Trophoblast cell (in vitro differentiated cells and primary cell): ENCODE data around the gene PCIF1. TPM values are rescaled to one million over a fixed set of nuclear protein-coding genes. Genes with fewer than 3 reads are reported as not detected.

Source experiments
- DNase-seq, 2 donors: peaks; one replicate each; pipeline ENCODE4 v3.0.0-alpha.2; 2016
- H2AFZ ChIP-seq: 2 replicates; pipeline ENCODE4 v1.6.1; 2013; ENCODE audit warnings: low read length, moderate library complexity, mild to moderate bottlenecking; ENCODE audit not compliant: insufficient read depth, poor library complexity
- H2AK5ac ChIP-seq: 2 replicates; pipeline ENCODE4 v1.6.1; 2013; ENCODE audit warnings: mild to moderate bottlenecking, low read length
- H2BK120ac ChIP-seq: 2 replicates; pipeline ENCODE4 v1.6.1; 2013; ENCODE audit warnings: low read length, mild to moderate bottlenecking, moderate library complexity; ENCODE audit not compliant: insufficient read depth, poor library complexity
- H2BK12ac ChIP-seq: 2 replicates; pipeline ENCODE4 v1.6.1; 2013; ENCODE audit warnings: mild to moderate bottlenecking, low read length, moderate library complexity
- H2BK5ac ChIP-seq: 2 replicates; pipeline ENCODE4 v1.6.1; 2013; ENCODE audit warnings: low read length, low read depth, moderate library complexity, mild to moderate bottlenecking; ENCODE audit not compliant: poor library complexity
- H3K14ac ChIP-seq: 2 replicates; pipeline ENCODE4 v1.6.1; 2013; ENCODE audit warnings: mild to moderate bottlenecking, low read length
- H3K18ac ChIP-seq: 2 replicates; pipeline ENCODE4 v1.6.1; 2013; ENCODE audit warnings: mild to moderate bottlenecking, low read length
- H3K23ac ChIP-seq: 2 replicates; pipeline ENCODE4 v1.6.1; 2013; ENCODE audit warnings: low read length
- H3K27ac ChIP-seq: 2 replicates; pipeline ENCODE4 v1.5.1; 2013; ENCODE audit warnings: low read depth, mild to moderate bottlenecking, inconsistent platforms, low read length, moderate library complexity
- H3K27me3 ChIP-seq: 2 replicates; pipeline ENCODE4 v1.6.1; 2013; ENCODE audit warnings: inconsistent platforms, mild to moderate bottlenecking, low read length, moderate library complexity; ENCODE audit not compliant: insufficient read depth
- H3K36me3 ChIP-seq, 2 experiments: 1 replicate in 1 of 2; 2 replicates in 1 of 2; pipeline ENCODE4 v1.6.1; 2013; ENCODE audit warnings: low read length in 2 of 2, mild to moderate bottlenecking in 2 of 2, moderate library complexity in 1 of 2; ENCODE audit not compliant: insufficient read depth in 2 of 2, control insufficient read depth in 1 of 2
- H3K4ac ChIP-seq: 2 replicates; pipeline ENCODE4 v1.6.1; 2013; ENCODE audit warnings: low read depth, mild to moderate bottlenecking, low read length, moderate library complexity
- H3K4me1 ChIP-seq, 2 experiments: 1 replicate in 1 of 2; 2 replicates in 1 of 2; pipeline ENCODE4 v1.6.1; 2013; ENCODE audit warnings: low read length in 2 of 2, mild to moderate bottlenecking in 2 of 2, moderate library complexity in 1 of 2; ENCODE audit not compliant: insufficient read depth in 2 of 2, control insufficient read depth in 1 of 2
- H3K4me2 ChIP-seq: 2 replicates; pipeline ENCODE4 v1.6.1; 2013; ENCODE audit warnings: inconsistent platforms, mild to moderate bottlenecking, low read length, moderate library complexity
- H3K4me3 ChIP-seq: 2 replicates; pipeline ENCODE4 v1.5.1; 2013; ENCODE audit warnings: mild to moderate bottlenecking, low read depth, low read length, inconsistent platforms
- H3K79me1 ChIP-seq: one replicate; pipeline ENCODE4 v1.6.1; 2013; ENCODE audit warnings: low read length
- H3K79me2 ChIP-seq: 2 replicates; pipeline ENCODE4 v1.6.1; 2013; ENCODE audit warnings: low read length, mild to moderate bottlenecking; ENCODE audit not compliant: control insufficient read depth, insufficient read depth, poor library complexity
- H3K9ac ChIP-seq: 2 replicates; pipeline ENCODE4 v1.6.1; 2013; ENCODE audit warnings: mild to moderate bottlenecking, low read length
- H3K9me3 ChIP-seq: 2 replicates; pipeline ENCODE4 v1.6.1; 2013; ENCODE audit warnings: low read depth, mild to moderate bottlenecking, control low read depth, inconsistent platforms, low read length; ENCODE audit not compliant: insufficient read depth
- H4K12ac ChIP-seq: 2 replicates; pipeline ENCODE4 v1.6.1; 2013; ENCODE audit warnings: low read depth, mild to moderate bottlenecking, low read length, moderate library complexity
- H4K8ac ChIP-seq: 2 replicates; pipeline ENCODE4 v1.6.1; 2013; ENCODE audit warnings: low read depth, mild to moderate bottlenecking, low read length, moderate library complexity
- H4K91ac ChIP-seq: one replicate; pipeline ENCODE4 v1.6.1; 2013; ENCODE audit warnings: low read depth, mild to moderate bottlenecking, low read length, moderate library complexity
- WGBS: extraction: QIAGEN DNeasy Blood & Tissue Kit; methylation state at CpG from one replicate; pipeline ENCODE4 v1.1.7; 2013; ENCODE audit warnings: missing lambda C conversion rate; ENCODE audit not compliant: insufficient read length, insufficient coverage; ENCODE audit errors: extremely low coverage; 5-methylcytosine and 5-hydroxymethylcytosine counted together
- polyA plus RNA-seq: library from polyadenylated mRNA; stranded (reverse); fragments of 200-250 nt; gene quantifications from 2 replicates; pipeline ENCODE4 v1.2.3, GENCODE V29; 2013

Gene PCIF1
- polyA plus RNA-seq: 17.6 and 18.6 TPM in 2 replicates

GRCh38 chr20:45934586-45935415 lies at the start of gene PCIF1:
TSS of gene PCIF1 (plus strand) at chr20:45934683. CDS start at chr20:45939000, 4,317 bp downstream.
- DNase-seq: peak; percentile 96 to 99
- H3K23ac ChIP-seq: no peak within 1 kb of the TSS
- no peaks in the 10 kb centered on the region for H3K27me3 ChIP-seq
- H4K91ac ChIP-seq: peak within 1 kb of the TSS; percentile 97
- no peak within 1 kb of the TSS for H2BK12ac ChIP-seq
- peak within 1 kb of the TSS; percentile 100 for H3K9ac ChIP-seq
- peak within 1 kb of the TSS; percentile 99 for H3K14ac ChIP-seq
- peaks cover 2% of the 10 kb centered on the region for H3K9me3 ChIP-seq
- peaks cover 10% of the 10 kb centered on the region for H3K79me2 ChIP-seq
- peak within 1 kb of the TSS; percentile 74 for H2AFZ ChIP-seq
- H4K8ac ChIP-seq: peak within 1 kb of the TSS; percentile 93
- H4K12ac ChIP-seq: peak within 1 kb of the TSS; percentile 96
- peak within 1 kb of the TSS; percentile 91 for H2BK5ac ChIP-seq
- H3K4ac ChIP-seq: peak within 1 kb of the TSS; percentile 90
- peak within 1 kb of the TSS; percentile 100 for H3K27ac ChIP-seq
- H3K4me1 ChIP-seq: peaks cover 2 to 4% of the 10 kb centered on the region in 2 experiments
- peak within 1 kb of the TSS; percentile 90 for H2BK120ac ChIP-seq
- no CpG with 5 or more reads among the region's 102 CpGs for WGBS
- H3K79me1 ChIP-seq: peaks cover 12% of the 10 kb centered on the region
- H3K4me2 ChIP-seq: peak within 1 kb of the TSS; percentile 94
- H3K4me3 ChIP-seq: peak within 1 kb of the TSS; percentile 89
- H3K36me3 ChIP-seq: peaks cover 24 to 26% of the 10 kb centered on the region in 2 experiments
- peak within 1 kb of the TSS; percentile 98 for H3K18ac ChIP-seq
- H2AK5ac ChIP-seq: peak within 1 kb of the TSS; percentile 97

- Histone ChIP-seq H3K4me2 (no peak overlapping the region), H3K79me1 (peaks cover 9% of the 10 kb centered on the region), H2AK5ac (no peak overlapping the region), H3K23ac (no peak overlapping the region), H3K27me3 (no peaks in the 10 kb centered on the region), H3K9me3 (no peaks in the 10 kb centered on the region), H3K4me1 (peaks cover 4 to 9% of the 10 kb centered on the region in 2 experiments), H4K8ac (no peak overlapping the region), H3K14ac (no peak overlapping the region), H3K79me2 (peaks cover 4% of the 10 kb centered on the region), H3K36me3 (peaks cover 16 to 18% of the 10 kb centered on the region in 2 experiments), H4K12ac (no peak overlapping the region), H3K18ac (no peak overlapping the region), H3K27ac (no peak overlapping the region), H4K91ac (no peak overlapping the region), H3K9ac (no peak overlapping the region), H3K4me3 (no peak overlapping the region), H2AFZ (no peak overlapping the region), H2BK120ac (no peak overlapping the region), H2BK12ac (no peak overlapping the region), H3K4ac (no peak overlapping the region), H2BK5ac (no peak overlapping the region)
- WGBS: 100% methylated on average over 1 of the region's 19 CpGs
- no peak for DNase-seq
Measured at GRCh38 chr20:45886590-45887345, 47.7 kb upstream of the PCIF1 start.

- H4K91ac ChIP-seq: no peak within 1 kb of the TSS
- no peak within 1 kb of the TSS for H4K12ac ChIP-seq
- no peak within 1 kb of the TSS for H3K23ac ChIP-seq
- H3K4me3 ChIP-seq: no peak within 1 kb of the TSS
- H3K14ac ChIP-seq: no peak within 1 kb of the TSS
- peaks cover 16 to 18% of the 10 kb centered on the region in 2 experiments for H3K36me3 ChIP-seq
- H2BK120ac ChIP-seq: no peak within 1 kb of the TSS
- no peak within 1 kb of the TSS for H3K18ac ChIP-seq
- H3K9ac ChIP-seq: no peak within 1 kb of the TSS
- H3K4me1 ChIP-seq: peaks cover 9 to 14% of the 10 kb centered on the region in 2 experiments
- peaks cover 9% of the 10 kb centered on the region for H3K79me1 ChIP-seq
- no peak for DNase-seq
- no peaks in the 10 kb centered on the region for H3K9me3 ChIP-seq
- no peak within 1 kb of the TSS for H2BK5ac ChIP-seq
- H3K4me2 ChIP-seq: no peak within 1 kb of the TSS
- H3K4ac ChIP-seq: no peak within 1 kb of the TSS
- no peak within 1 kb of the TSS for H2AK5ac ChIP-seq
- no peak within 1 kb of the TSS for H3K27ac ChIP-seq
- H4K8ac ChIP-seq: no peak within 1 kb of the TSS
- no peaks in the 10 kb centered on the region for H3K27me3 ChIP-seq
- no peak within 1 kb of the TSS for H2AFZ ChIP-seq
- H2BK12ac ChIP-seq: no peak within 1 kb of the TSS
- H3K79me2 ChIP-seq: peaks cover 4% of the 10 kb centered on the region
- 100% methylated on average over 1 of the region's 8 CpGs for WGBS
Measured at GRCh38 chr20:45887346-45887715, 47.2 kb upstream of the PCIF1 start, which contains the start of gene SPATA25. TSS of gene SPATA25 (minus strand) at chr20:45887622. CDS start at chr20:45887590, 32 bp downstream.

- Histone ChIP-seq H3K79me1 (peaks cover 9% of the 10 kb centered on the region), H3K36me3 (peaks cover 5 to 11% of the 10 kb centered on the region in 2 experiments), H3K4me1 (peaks cover 9 to 15% of the 10 kb centered on the region in 2 experiments), H3K27me3 (no peaks in the 10 kb centered on the region), H3K79me2 (peaks cover 4% of the 10 kb centered on the region), H2BK5ac (no peak overlapping the region), H2AK5ac (no peak overlapping the region), H3K14ac (no peak overlapping the region), H3K4me3 (no peak overlapping the region), H2BK120ac (no peak overlapping the region), H3K4ac (no peak overlapping the region), H4K91ac (no peak overlapping the region), H3K9me3 (no peaks in the 10 kb centered on the region), H2AFZ (no peak overlapping the region), H3K9ac (peak overlapping the region; percentile 7), H3K23ac (no peak overlapping the region), H4K12ac (no peak overlapping the region), H3K4me2 (no peak overlapping the region), H4K8ac (no peak overlapping the region), H3K27ac (no peak overlapping the region), H2BK12ac (no peak overlapping the region), H3K18ac (no peak overlapping the region)
- no CpG with 5 or more reads among the region's 3 CpGs for WGBS
- no peak for DNase-seq
Measured at GRCh38 chr20:45888681-45889080, 45.8 kb upstream of the PCIF1 start.
